22Rv1 (cell line): ENCODE data around the gene ITFG1.

Experiments
- CTCF ChIP-seq: fragments of 450-650 bp; IDR thresholded peaks from 2 replicates; pipeline ENCODE4 v1.5.1; 2017; ENCODE audit warnings: mild to moderate bottlenecking
- ZFX ChIP-seq: fragments of 450-650 bp; IDR thresholded peaks from 2 replicates; pipeline ENCODE4 v1.6.1; 2017; ENCODE audit warnings: antibody characterized with exemption, borderline replicate concordance

DNA sequence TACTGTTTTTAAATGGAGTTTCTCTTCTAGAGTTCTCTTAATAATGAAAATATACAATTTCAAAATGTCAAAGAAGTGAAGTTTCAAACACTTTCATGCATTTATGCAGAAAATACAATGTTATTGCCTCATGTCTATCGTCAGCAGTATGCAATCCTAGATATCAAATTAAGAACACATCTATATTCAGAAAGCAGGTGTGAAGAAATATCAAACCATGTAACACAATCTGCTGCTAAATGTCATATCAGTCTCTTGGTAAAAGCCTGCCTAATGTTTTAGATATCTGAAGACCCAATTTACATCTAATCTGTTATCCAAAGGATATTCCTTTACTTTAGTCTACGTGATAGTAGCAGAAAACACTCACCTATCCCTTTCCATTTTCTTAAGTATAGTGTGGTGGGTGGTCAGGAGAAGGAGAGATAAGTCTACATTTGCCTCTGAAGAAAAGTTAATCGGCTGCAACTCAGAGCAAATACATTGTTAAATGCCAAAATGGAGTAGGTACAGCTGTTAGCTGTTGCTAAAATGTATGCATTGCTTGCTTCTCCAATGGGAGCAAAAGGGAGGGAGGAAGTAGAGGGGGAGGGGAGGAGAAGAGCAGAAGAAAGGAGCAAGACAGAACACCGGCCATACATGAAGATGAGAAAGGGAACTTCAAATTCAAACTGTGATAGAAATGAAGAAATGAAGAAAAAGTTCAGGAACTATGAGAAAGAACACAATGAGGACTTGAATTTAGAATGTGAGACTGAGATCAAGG, 64.9 kb downstream of the ITFG1 start:
- no peak for TF ChIP-seq CTCF
- TF ChIP-seq ZFX, result no peak
